Gastroesophageal sphincter (tissue), 4 donors: ENCODE results near the gene CDH13. TPM values are rescaled to one million over a fixed set of nuclear protein-coding genes. Genes with fewer than 3 reads are reported as not detected.

ENCODE experiments used
- ATAC-seq: fragments of 150-250 bp; one replicate; pipeline ENCODE4 v1.9.1; 2016; ENCODE audit warnings: mild to moderate bottlenecking, moderate library complexity
- H3K27ac ChIP-seq, 4 donors: fragments of 200-600 bp; sonication (generic) in 3 of 4; 1 replicate in 3 of 4; 2 replicates in 1 of 4; pipeline ENCODE4 v1.5.1; 2016 to 2019
- H3K27me3 ChIP-seq: fragments of 200-600 bp; sonication (generic); one replicate; pipeline ENCODE4 v1.5.1; 2019
- H3K36me3 ChIP-seq, 2 donors: fragments of 200-600 bp; sonication (generic); one replicate each; pipeline ENCODE4 v1.5.1; 2019; ENCODE audit warnings: control low read depth in 1 of 2
- H3K4me1 ChIP-seq, 3 donors: fragments of 200-600 bp; sonication (generic); 1 replicate in 2 of 3; 2 replicates in 1 of 3; pipeline ENCODE4 v1.5.1; 2016 to 2019; ENCODE audit warnings: control low read depth in 2 of 3
- H3K4me3 ChIP-seq, 2 donors: fragments of 200-600 bp; sonication (generic); one replicate each; pipeline ENCODE4 v1.5.1; 2019; ENCODE audit warnings: mild to moderate bottlenecking in 1 of 2, moderate library complexity in 1 of 2
- H3K9me3 ChIP-seq, 3 donors: fragments of 200-600 bp; sonication (generic); one replicate each; pipeline ENCODE4 v1.5.1; 2017 to 2019; ENCODE audit warnings: control low read depth in 2 of 3
- EP300 ChIP-seq: sonication (generic); formaldehyde crosslinking; IDR thresholded peaks from one replicate; pipeline ENCODE4 v1.6.1; 2017; ENCODE audit warnings: antibody characterized with exemption, mild to moderate bottlenecking
- POLR2A ChIP-seq, 2 donors: fragments of 450-650 bp; IDR thresholded peaks; one replicate each; pipeline ENCODE4 v1.6.1; 2017; ENCODE audit warnings: antibody characterized with exemption in 2 of 2, mild to moderate bottlenecking in 2 of 2, moderate library complexity in 1 of 2
- POLR2AphosphoS5 ChIP-seq: sonication (generic); formaldehyde crosslinking; IDR thresholded peaks from one replicate; pipeline ENCODE4 v1.6.1; 2017; ENCODE audit warnings: antibody characterized with exemption
- WGBS, 2 donors: methylation state at CpG; one replicate each; pipeline ENCODE4 v1.1.5; 2018; ENCODE audit warnings: low coverage in 1 of 2; 5-methylcytosine and 5-hydroxymethylcytosine counted together
- total RNA-seq, 4 donors: library from RNA; depleted of rRNA; stranded (reverse); fragments of >200 nt; gene quantifications; one replicate each; pipeline ENCODE4 v1.1.0, GENCODE V29; 2016
- TF ChIP-seq, protein P1 (sequence below), 4 experiments: fragments of 200-600 bp in 2 of 4; fragments of 450-650 bp in 2 of 4; sonication (generic) in 1 of 4; IDR thresholded peaks; one replicate each; pipeline ENCODE4 v1.5.1; 2017 to 2019; ENCODE audit warnings: antibody characterized with exemption in 4 of 4, mild to moderate bottlenecking in 2 of 4, moderate library complexity in 2 of 4

Gene CDH13
- total RNA-seq, 4 donors from 2014 or later = 4.2 to 22.3 (median 11.4) TPM

DNA sequence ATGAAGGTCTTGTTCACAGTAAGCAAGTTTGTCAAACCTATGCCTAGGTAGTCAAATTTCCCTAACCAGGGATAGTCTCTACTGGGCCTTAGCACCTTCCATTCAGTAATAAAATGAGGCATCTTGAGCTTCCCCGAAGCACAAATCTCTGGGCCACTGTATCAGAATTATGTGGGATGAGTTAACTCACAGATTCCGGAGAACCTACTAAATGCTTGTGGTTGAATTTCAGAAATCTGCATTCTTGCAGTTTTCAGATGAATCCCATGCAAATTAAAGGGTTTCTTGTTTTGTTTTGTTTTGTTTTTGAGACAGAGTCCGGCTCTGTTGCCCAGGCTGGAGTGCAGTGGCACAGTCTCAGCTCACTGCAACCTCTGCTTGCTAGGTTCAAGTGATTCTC is 702.2 kb downstream of the CDH13 start:
- WGBS, 2 donors = 80 to 96% methylated on average over 1 to 3 of the region's 3 CpGs
- no peaks in the 10 kb centered on the region for H3K27me3 ChIP-seq
- no peak for TF ChIP-seq POLR2AphosphoS5
- no peak for TF ChIP-seq EP300
- TF ChIP-seq POLR2A (IDR thresholded peaks at IDR 0.05) = no peak
- no peaks in the 10 kb centered on the region for H3K36me3 ChIP-seq
- ATAC-seq = no peak
- H3K9me3 ChIP-seq = no peaks in the 10 kb centered on the region
- H3K4me1 ChIP-seq = no peaks in the 10 kb centered on the region
- no peak overlapping the region for H3K4me3 ChIP-seq
- H3K27ac ChIP-seq = no peak overlapping the region

DNA sequence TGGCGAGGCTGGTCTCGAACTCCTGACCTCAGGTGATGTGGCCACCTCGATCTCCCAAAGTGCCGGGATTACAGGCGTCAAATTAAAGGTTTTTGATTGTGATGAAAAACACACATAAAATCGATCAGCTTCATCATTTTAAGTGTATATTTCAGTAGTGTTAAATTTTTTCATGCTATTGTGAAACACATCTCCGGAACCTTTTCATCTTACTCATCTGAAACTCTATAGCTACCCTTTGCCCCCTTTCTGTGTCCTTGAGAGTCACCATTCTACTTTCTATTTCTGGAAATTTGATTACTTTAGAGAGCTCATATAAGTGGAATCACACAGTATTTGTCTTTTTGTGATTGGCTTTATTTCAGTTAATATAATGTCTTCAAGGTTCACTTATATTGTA is 702.7 kb downstream of the CDH13 start:
- H3K27ac ChIP-seq = no peak overlapping the region
- TF ChIP-seq POLR2A (IDR thresholded peaks at IDR 0.05) (no peak), POLR2AphosphoS5 (no peak), EP300 (no peak)
- TF ChIP-seq, protein P1, sequence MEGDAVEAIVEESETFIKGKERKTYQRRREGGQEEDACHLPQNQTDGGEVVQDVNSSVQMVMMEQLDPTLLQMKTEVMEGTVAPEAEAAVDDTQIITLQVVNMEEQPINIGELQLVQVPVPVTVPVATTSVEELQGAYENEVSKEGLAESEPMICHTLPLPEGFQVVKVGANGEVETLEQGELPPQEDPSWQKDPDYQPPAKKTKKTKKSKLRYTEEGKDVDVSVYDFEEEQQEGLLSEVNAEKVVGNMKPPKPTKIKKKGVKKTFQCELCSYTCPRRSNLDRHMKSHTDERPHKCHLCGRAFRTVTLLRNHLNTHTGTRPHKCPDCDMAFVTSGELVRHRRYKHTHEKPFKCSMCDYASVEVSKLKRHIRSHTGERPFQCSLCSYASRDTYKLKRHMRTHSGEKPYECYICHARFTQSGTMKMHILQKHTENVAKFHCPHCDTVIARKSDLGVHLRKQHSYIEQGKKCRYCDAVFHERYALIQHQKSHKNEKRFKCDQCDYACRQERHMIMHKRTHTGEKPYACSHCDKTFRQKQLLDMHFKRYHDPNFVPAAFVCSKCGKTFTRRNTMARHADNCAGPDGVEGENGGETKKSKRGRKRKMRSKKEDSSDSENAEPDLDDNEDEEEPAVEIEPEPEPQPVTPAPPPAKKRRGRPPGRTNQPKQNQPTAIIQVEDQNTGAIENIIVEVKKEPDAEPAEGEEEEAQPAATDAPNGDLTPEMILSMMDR (IDR thresholded peaks at IDR 0.05) = no peak
- H3K4me3 ChIP-seq = no peak overlapping the region
- WGBS, 2 donors = 95 to 100% methylated on average over 3 to 6 of the region's 7 CpGs
- no peaks in the 10 kb centered on the region for H3K4me1 ChIP-seq
- H3K9me3 ChIP-seq = no peaks in the 10 kb centered on the region
- no peaks in the 10 kb centered on the region for H3K36me3 ChIP-seq
- no peaks in the 10 kb centered on the region for H3K27me3 ChIP-seq
- no peak for ATAC-seq

DNA sequence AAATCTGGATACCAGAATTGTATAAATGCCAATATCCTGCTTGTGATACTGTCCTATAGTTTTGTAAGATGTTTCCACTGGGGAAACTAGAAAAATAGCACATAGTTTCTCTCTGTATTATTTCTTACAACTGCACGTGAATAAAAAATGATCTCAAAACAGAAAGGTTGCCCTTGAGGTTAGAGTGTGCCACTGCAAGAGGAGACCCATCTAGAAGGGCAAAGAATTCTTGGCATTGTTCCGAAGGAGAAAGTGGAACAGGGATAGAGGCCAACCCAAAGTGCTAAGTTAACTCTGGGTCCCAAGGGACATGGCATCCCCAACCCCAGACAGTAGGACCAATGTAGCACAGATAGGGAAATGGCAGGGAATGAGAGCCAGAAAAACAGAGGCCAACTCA is 703.5 kb downstream of the CDH13 start:
- Histone ChIP-seq H3K36me3 (no peaks in the 10 kb centered on the region), H3K27ac (no peak overlapping the region), H3K4me3 (no peak overlapping the region), H3K4me1 (no peaks in the 10 kb centered on the region), H3K9me3 (no peaks in the 10 kb centered on the region), H3K27me3 (no peaks in the 10 kb centered on the region)
- 49 to 61% methylated on average over 2 of the region's 2 CpGs for WGBS, 2 donors
- no peak for ATAC-seq
- TF ChIP-seq POLR2A (IDR thresholded peaks at IDR 0.05) = no peak
- TF ChIP-seq, protein P1 (IDR thresholded peaks at IDR 0.05) = no peak
- no peak for TF ChIP-seq POLR2AphosphoS5
- TF ChIP-seq EP300 = no peak

DNA sequence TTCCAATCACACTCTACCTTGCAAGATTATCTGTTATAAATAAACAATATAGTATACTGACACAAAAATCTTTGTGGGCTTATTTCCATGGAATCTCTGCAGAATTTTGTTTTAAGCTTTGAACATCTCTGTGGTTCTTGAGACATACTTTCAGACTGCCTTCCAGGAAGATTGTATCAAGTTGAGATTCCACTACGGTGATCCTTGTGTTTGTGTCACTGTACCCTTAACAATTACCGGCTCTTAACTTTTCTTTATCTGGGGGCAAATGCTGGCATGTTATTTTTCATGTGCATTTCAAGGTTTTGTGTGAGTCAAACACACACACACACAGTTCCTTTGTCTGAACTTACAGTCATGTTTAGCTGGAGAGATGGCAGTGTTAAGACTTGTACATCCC is 708.3 kb downstream of the CDH13 start:
- Histone ChIP-seq H3K4me3 (no peak overlapping the region), H3K27ac (no peak overlapping the region), H3K4me1 (no peaks in the 10 kb centered on the region), H3K27me3 (no peaks in the 10 kb centered on the region), H3K36me3 (no peaks in the 10 kb centered on the region), H3K9me3 (no peaks in the 10 kb centered on the region)
- 56 to 60% methylated on average over 1 to 2 of the region's 2 CpGs for WGBS, 2 donors
- TF ChIP-seq POLR2A (IDR thresholded peaks at IDR 0.05) = no peak
- TF ChIP-seq EP300 = no peak
- TF ChIP-seq, protein P1 (IDR thresholded peaks at IDR 0.05) = no peak
- no peak for TF ChIP-seq POLR2AphosphoS5
- ATAC-seq = no peak

DNA sequence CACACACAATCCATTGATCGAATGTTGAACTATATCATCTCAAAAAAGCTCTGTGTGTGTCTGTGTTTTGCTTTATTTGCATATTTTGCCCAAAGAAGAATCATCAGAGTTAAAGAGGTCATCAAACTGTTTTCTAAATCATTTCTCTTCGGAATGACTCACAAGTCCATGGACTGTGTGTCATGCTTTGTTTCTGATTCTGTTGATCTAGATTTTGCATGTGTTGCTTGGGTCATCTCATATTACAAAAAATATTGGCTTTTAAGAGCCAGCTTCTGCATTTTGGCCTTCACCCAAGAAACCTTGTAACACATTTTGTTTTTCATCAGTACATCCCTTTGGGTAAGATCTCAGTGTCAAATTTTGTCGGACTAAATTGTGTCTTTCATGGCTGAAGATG is 709.8 kb downstream of the CDH13 start:
- ATAC-seq = no peak
- H3K36me3 ChIP-seq = no peaks in the 10 kb centered on the region
- H3K4me1 ChIP-seq = no peaks in the 10 kb centered on the region
- no peak overlapping the region for H3K4me3 ChIP-seq
- no peak overlapping the region for H3K27ac ChIP-seq
- WGBS, 2 donors = 73 to 79% methylated on average over 3 of the region's 3 CpGs
- TF ChIP-seq EP300 = no peak
- TF ChIP-seq, protein P1 (IDR thresholded peaks at IDR 0.05) = no peak
- no peaks in the 10 kb centered on the region for H3K27me3 ChIP-seq
- H3K9me3 ChIP-seq = no peaks in the 10 kb centered on the region

DNA sequence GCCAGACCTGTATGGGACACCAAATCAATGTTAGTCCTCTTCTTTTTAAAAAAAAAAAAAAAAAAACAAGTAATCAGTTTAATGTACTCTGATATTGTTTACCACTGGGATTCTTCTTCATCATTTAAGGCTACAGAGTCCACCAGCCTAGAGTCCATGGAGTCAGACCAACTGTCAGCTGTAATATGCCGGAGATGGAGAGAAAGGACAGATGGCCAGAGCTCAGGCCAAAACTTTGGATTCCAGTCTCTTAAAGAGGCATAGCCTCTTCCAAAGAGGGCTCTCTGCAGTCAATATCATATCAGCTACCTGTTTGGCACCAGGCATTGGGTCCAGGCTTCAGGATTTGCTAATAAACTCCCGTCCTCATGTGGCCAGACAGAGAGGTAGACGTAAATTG is 711.4 kb downstream of the CDH13 start:
- no peak for ATAC-seq
- 69 to 100% methylated on average over 1 to 3 of the region's 3 CpGs for WGBS, 2 donors
- no peak for TF ChIP-seq POLR2A (IDR thresholded peaks at IDR 0.05)
- TF ChIP-seq EP300 = no peak
- TF ChIP-seq POLR2AphosphoS5 = no peak
- TF ChIP-seq, protein P1 (IDR thresholded peaks at IDR 0.05) = no peak
- Histone ChIP-seq H3K9me3 (no peaks in the 10 kb centered on the region), H3K27ac (no peak overlapping the region), H3K4me1 (no peaks in the 10 kb centered on the region), H3K4me3 (no peak overlapping the region), H3K27me3 (no peaks in the 10 kb centered on the region), H3K36me3 (no peaks in the 10 kb centered on the region)
